ENCODE results near the gene CCDC78. TPM values are rescaled to one million over a fixed set of nuclear protein-coding genes. Genes with fewer than 3 reads are reported as not detected.

Gene CCDC78
- total and polyA plus RNA-seq, 2 of the 4 experiments (the other 2 are of a cell fraction): 0.54 to 4.6 TPM

GRCh38 chr16:766008-766819, 40.0 kb upstream of the CCDC78 start:
- dilution Hi-C loops (cut with HindIII; ENCODE audit: low sequenced_read_pairs, unreplicated experiment): no loop called here
- TF ChIP-seq RFX5 (IDR thresholded peaks at IDR 0.05; ENCODE audit: low read depth, low read length) (no peak), POLR2A (IDR thresholded peaks at IDR 0.05; ENCODE audit: low read depth, low read length) (no peak), ELK1 (IDR thresholded peaks at IDR 0.05; ENCODE audit: borderline replicate concordance, low read depth, low read length) (no peak)
- Histone ChIP-seq H3K18ac (ENCODE audit: low read depth, low read length) (no peak overlapping the region), H2AK5ac (ENCODE audit: low read depth, low read length) (no peak overlapping the region), H2BK15ac (ENCODE audit: low read depth, low read length) (no peak overlapping the region), H3K27ac (ENCODE audit: insufficient read depth, low read length) (no peak overlapping the region), H3K14ac (replicated peaks; ENCODE audit: low read depth, low read length) (no peak overlapping the region), H3K4me2 (ENCODE audit: low read depth, low read length) (no peak overlapping the region), H2BK5ac (ENCODE audit: low read depth, low read length, poor library complexity, severe bottlenecking) (no peak overlapping the region), H3K4ac (ENCODE audit: low read depth, low read length) (no peak overlapping the region), H3K56ac (ENCODE audit: extremely low read depth, insufficient read depth, low read length) (no peak overlapping the region), H2BK20ac (ENCODE audit: low read depth, low read length) (no peak overlapping the region), H4K91ac (ENCODE audit: insufficient read depth, low read depth, low read length) (no peak overlapping the region), H3K9me1 (ENCODE audit: insufficient read depth, low read length) (no peaks in the 10 kb centered on the region), H2BK120ac (ENCODE audit: low read depth, low read length) (no peak overlapping the region), H3K27me3 (ENCODE audit: control insufficient read depth, insufficient read depth, low read length) (no peaks in the 10 kb centered on the region; the same call in 1 of the 2 replicates), H3K4me3 (ENCODE audit: insufficient read depth, low read depth, low read length) (no peak overlapping the region), H3K4me1 (ENCODE audit: control insufficient read depth, insufficient read depth, low read length) (no peaks in the 10 kb centered on the region), H4K5ac (ENCODE audit: low read depth, low read length) (no peak overlapping the region), H4K20me1 (ENCODE audit: insufficient read depth, low read length) (no peaks in the 10 kb centered on the region), H3K9me3 (ENCODE audit: control insufficient read depth, insufficient read depth, low read length) (no peaks in the 10 kb centered on the region), H3K9ac (ENCODE audit: low read depth, low read length) (no peak overlapping the region), H3K36me3 (ENCODE audit: control insufficient read depth, insufficient read depth, low read length) (no peaks in the 10 kb centered on the region), H2AK9ac (replicated peaks; ENCODE audit: low read depth, low read length, poor library complexity) (no peak overlapping the region), H3K79me1 (ENCODE audit: low read depth in 1 of 2, low read length in 2 of 2) (no peaks in the 10 kb centered on the region), H4K8ac (ENCODE audit: low read depth in 2 of 2, low read length in 2 of 2) (no peak overlapping the region), H3K23ac (ENCODE audit: low read depth, low read length) (no peak overlapping the region), H2AFZ (replicated peaks; ENCODE audit: low read length, poor library complexity) (no peak overlapping the region)
- in situ Hi-C loops (cut with MboI; ENCODE audit: low sequenced_read_pairs): no loop called here
- no TSS peak for BruUV-seq (replicated peaks)
- CTCF ChIA-PET: no interaction called here
- ATAC-seq (ENCODE audit: low read depth) (no peak), DNase-seq (no peak)
- WGBS, 2 experiments (ENCODE audit: extremely low coverage in 2 of 2, insufficient read length in 1 of 2): 82% methylated on average over 10 of the region's 29 CpGs; no CpG with 5 or more reads in 1 of the 2 experiments
- POLR2A ChIA-PET (ENCODE audit: unreplicated experiment): no interaction called here
- intact Hi-C loops (cut with micrococcal nuclease): no loop called here

All from IMR-90 (cell line).